Lower leg skin (tissue), 3 donors: ENCODE data around the gene KIF26B.

Source experiments
- POLR2A ChIP-seq, 2 donors: fragments of 450-650 bp; IDR thresholded peaks; one replicate each; pipeline ENCODE4 v1.6.1; 2016 to 2017; ENCODE audit warnings: antibody characterized with exemption in 2 of 2, mild to moderate bottlenecking in 1 of 2, moderate library complexity in 1 of 2
- TF ChIP-seq, protein P1 (sequence below), 3 donors: fragments of 450-650 bp; IDR thresholded peaks; one replicate each; pipeline ENCODE4 v1.5.1; 2016; ENCODE audit warnings: antibody characterized with exemption in 3 of 3, mild to moderate bottlenecking in 3 of 3, moderate library complexity in 2 of 3

- TF ChIP-seq, protein P1, sequence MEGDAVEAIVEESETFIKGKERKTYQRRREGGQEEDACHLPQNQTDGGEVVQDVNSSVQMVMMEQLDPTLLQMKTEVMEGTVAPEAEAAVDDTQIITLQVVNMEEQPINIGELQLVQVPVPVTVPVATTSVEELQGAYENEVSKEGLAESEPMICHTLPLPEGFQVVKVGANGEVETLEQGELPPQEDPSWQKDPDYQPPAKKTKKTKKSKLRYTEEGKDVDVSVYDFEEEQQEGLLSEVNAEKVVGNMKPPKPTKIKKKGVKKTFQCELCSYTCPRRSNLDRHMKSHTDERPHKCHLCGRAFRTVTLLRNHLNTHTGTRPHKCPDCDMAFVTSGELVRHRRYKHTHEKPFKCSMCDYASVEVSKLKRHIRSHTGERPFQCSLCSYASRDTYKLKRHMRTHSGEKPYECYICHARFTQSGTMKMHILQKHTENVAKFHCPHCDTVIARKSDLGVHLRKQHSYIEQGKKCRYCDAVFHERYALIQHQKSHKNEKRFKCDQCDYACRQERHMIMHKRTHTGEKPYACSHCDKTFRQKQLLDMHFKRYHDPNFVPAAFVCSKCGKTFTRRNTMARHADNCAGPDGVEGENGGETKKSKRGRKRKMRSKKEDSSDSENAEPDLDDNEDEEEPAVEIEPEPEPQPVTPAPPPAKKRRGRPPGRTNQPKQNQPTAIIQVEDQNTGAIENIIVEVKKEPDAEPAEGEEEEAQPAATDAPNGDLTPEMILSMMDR (IDR thresholded peaks at IDR 0.05) = no peak
- TF ChIP-seq POLR2A (IDR thresholded peaks at IDR 0.05) = no peak
Measured at GRCh38 chr1:245530937-245531336, 376.2 kb downstream of the KIF26B start.
